ENCODE results near the gene MTA3. TPM values are rescaled to one million over a fixed set of nuclear protein-coding genes. Genes with fewer than 3 reads are reported as not detected.

Gene MTA3

GRCh38 chr2:42802150-42802549 is 233.7 kb downstream of the MTA3 start:
- Histone ChIP-seq H3K27ac (ENCODE audit: low read depth, low read length) (no peak overlapping the region), H3K4me1 (ENCODE audit: control insufficient read depth, low read depth, low read length) (no peaks in the 10 kb centered on the region), H3K18ac (ENCODE audit: low read length) (no peak overlapping the region), H2BK5ac (ENCODE audit: low read length) (no peak overlapping the region), H3K4ac (ENCODE audit: low read depth, low read length) (no peak overlapping the region), H2BK120ac (ENCODE audit: low read depth, low read length) (no peak overlapping the region), H3K4me3 (ENCODE audit: low read length) (no peak overlapping the region), H3K9ac (ENCODE audit: low read length) (no peak overlapping the region), H3K27me3 (ENCODE audit: insufficient read depth, low read length, poor library complexity) (no peaks in the 10 kb centered on the region), H3K36me3 (ENCODE audit: control insufficient read depth, insufficient read depth, low read length) (no peaks in the 10 kb centered on the region), H3K56ac (ENCODE audit: low read length) (no peak overlapping the region), H3K23ac (ENCODE audit: low read length) (no peak overlapping the region), H4K5ac (ENCODE audit: low read length) (no peak overlapping the region), H3K4me2 (ENCODE audit: low read length) (no peak overlapping the region), H3K79me1 (ENCODE audit: low read length) (no peaks in the 10 kb centered on the region), H3K79me2 (ENCODE audit: control insufficient read depth, insufficient read depth, low read length) (no peaks in the 10 kb centered on the region), H2BK15ac (replicated peaks; ENCODE audit: low read depth) (no peak overlapping the region), H2AK5ac (ENCODE audit: low read length) (no peak overlapping the region), H4K8ac (ENCODE audit: low read depth, low read length) (no peak overlapping the region)
- DNase-seq, result no peak
- WGBS (ENCODE audit: extremely low coverage, insufficient coverage, low lambda C conversion rate), result no CpG with 5 or more reads among the region's 6 CpGs

GRCh38 chr2:42804338-42804737 is 235.9 kb downstream of the MTA3 start:
- H3K4me3 ChIP-seq (ENCODE audit: low read length), result no peak overlapping the region
- H3K36me3 ChIP-seq (ENCODE audit: control insufficient read depth, insufficient read depth, low read length), result no peaks in the 10 kb centered on the region
- no peak overlapping the region for H3K4me2 ChIP-seq (ENCODE audit: low read length)
- H3K27ac ChIP-seq (ENCODE audit: low read depth, low read length), result no peak overlapping the region
- H3K79me2 ChIP-seq (ENCODE audit: control insufficient read depth, insufficient read depth, low read length), result no peaks in the 10 kb centered on the region
- no peak overlapping the region for H3K4ac ChIP-seq (ENCODE audit: low read depth, low read length)
- no peak overlapping the region for H3K18ac ChIP-seq (ENCODE audit: low read length)
- no peak overlapping the region for H2BK15ac ChIP-seq (replicated peaks; ENCODE audit: low read depth)
- peaks cover 3% of the 10 kb centered on the region for H3K4me1 ChIP-seq (ENCODE audit: control insufficient read depth, low read depth, low read length)
- H2BK120ac ChIP-seq (ENCODE audit: low read depth, low read length), result no peak overlapping the region
- no peak overlapping the region for H3K9ac ChIP-seq (ENCODE audit: low read length)
- DNase-seq, result no peak
- no peak overlapping the region for H3K56ac ChIP-seq (ENCODE audit: low read length)
- H3K23ac ChIP-seq (ENCODE audit: low read length), result no peak overlapping the region
- no peaks in the 10 kb centered on the region for H3K27me3 ChIP-seq (ENCODE audit: insufficient read depth, low read length, poor library complexity)
- WGBS (ENCODE audit: extremely low coverage, insufficient coverage, low lambda C conversion rate), result no CpG with 5 or more reads among the region's 3 CpGs
- H2AK5ac ChIP-seq (ENCODE audit: low read length), result no peak overlapping the region
- no peak overlapping the region for H4K8ac ChIP-seq (ENCODE audit: low read depth, low read length)
- no peak overlapping the region for H4K5ac ChIP-seq (ENCODE audit: low read length)
- no peak overlapping the region for H2BK5ac ChIP-seq (ENCODE audit: low read length)
- no peaks in the 10 kb centered on the region for H3K79me1 ChIP-seq (ENCODE audit: low read length)

GRCh38 chr2:42804891-42805290 is 236.5 kb downstream of the MTA3 start:
- peaks cover 3% of the 10 kb centered on the region for H3K4me1 ChIP-seq (ENCODE audit: control insufficient read depth, low read depth, low read length)
- no peak overlapping the region for H3K4ac ChIP-seq (ENCODE audit: low read depth, low read length)
- no peak overlapping the region for H4K8ac ChIP-seq (ENCODE audit: low read depth, low read length)
- H3K36me3 ChIP-seq (ENCODE audit: control insufficient read depth, insufficient read depth, low read length), result no peaks in the 10 kb centered on the region
- H3K18ac ChIP-seq (ENCODE audit: low read length), result no peak overlapping the region
- H3K4me3 ChIP-seq (ENCODE audit: low read length), result no peak overlapping the region
- no peak overlapping the region for H3K9ac ChIP-seq (ENCODE audit: low read length)
- no peaks in the 10 kb centered on the region for H3K79me1 ChIP-seq (ENCODE audit: low read length)
- H4K5ac ChIP-seq (ENCODE audit: low read length), result no peak overlapping the region
- H3K27ac ChIP-seq (ENCODE audit: low read depth, low read length), result no peak overlapping the region
- no peak overlapping the region for H3K4me2 ChIP-seq (ENCODE audit: low read length)
- no peak overlapping the region for H2BK120ac ChIP-seq (ENCODE audit: low read depth, low read length)
- no peak overlapping the region for H3K56ac ChIP-seq (ENCODE audit: low read length)
- no peak overlapping the region for H2BK5ac ChIP-seq (ENCODE audit: low read length)
- no peak overlapping the region for H2AK5ac ChIP-seq (ENCODE audit: low read length)
- no peak overlapping the region for H3K23ac ChIP-seq (ENCODE audit: low read length)
- no peak overlapping the region for H2BK15ac ChIP-seq (replicated peaks; ENCODE audit: low read depth)
- H3K27me3 ChIP-seq (ENCODE audit: insufficient read depth, low read length, poor library complexity), result no peaks in the 10 kb centered on the region
- DNase-seq, result no peak
- no peaks in the 10 kb centered on the region for H3K79me2 ChIP-seq (ENCODE audit: control insufficient read depth, insufficient read depth, low read length)
- no CpG with 5 or more reads among the region's 5 CpGs for WGBS (ENCODE audit: extremely low coverage, insufficient coverage, low lambda C conversion rate)

Small RNA genes lying within 50 kb of the gene (small RNA-seq; reads per million reads assigned to genes)
- gene AC074375.1 (ENCODE audit: insufficient read depth) (not detected), gene RNU6-137P (ENCODE audit: insufficient read depth) (not detected)

All from mesendoderm (in vitro differentiated cells).